Mesenchymal stem cell (in vitro differentiated cells and primary cell): ENCODE results near the gene CD47.

Experiments
- DNase-seq: peaks from one replicate; pipeline ENCODE4 v3.0.0-alpha.2; 2013
- H2AFZ ChIP-seq: one replicate; pipeline ENCODE4 v1.6.1; 2013; ENCODE audit warnings: low read depth, mild to moderate bottlenecking, control low read depth, inconsistent platforms, low read length, moderate library complexity
- H2AK5ac ChIP-seq: 2 replicates; pipeline ENCODE4 v1.6.1; 2013; ENCODE audit warnings: low read length, moderate library complexity, mild to moderate bottlenecking, inconsistent platforms; ENCODE audit not compliant: severe bottlenecking
- H2BK120ac ChIP-seq: one replicate; pipeline ENCODE4 v1.6.1; 2013; ENCODE audit warnings: low read depth, mild to moderate bottlenecking, inconsistent platforms, low read length, moderate library complexity
- H2BK12ac ChIP-seq, 2 experiments: one replicate each; pipeline ENCODE4 v1.6.1; 2013; ENCODE audit warnings: inconsistent platforms in 2 of 2, low read length in 2 of 2, mild to moderate bottlenecking in 2 of 2, moderate library complexity in 2 of 2, control low read depth in 1 of 2
- H2BK15ac ChIP-seq: one replicate; pipeline ENCODE4 v1.6.1; 2013; ENCODE audit warnings: mild to moderate bottlenecking, low read depth, inconsistent platforms; ENCODE audit not compliant: poor library complexity, severe bottlenecking
- H2BK5ac ChIP-seq: 2 replicates; pipeline ENCODE4 v1.6.1; 2013; ENCODE audit warnings: low read depth, mild to moderate bottlenecking, low read length, control low read depth, inconsistent platforms; ENCODE audit not compliant: poor library complexity, severe bottlenecking
- H3K14ac ChIP-seq, 2 experiments: one replicate each; pipeline ENCODE4 v1.6.1; 2013; ENCODE audit warnings: inconsistent platforms in 2 of 2, low read length in 2 of 2, control low read depth in 1 of 2, mild to moderate bottlenecking in 1 of 2, moderate library complexity in 1 of 2
- H3K18ac ChIP-seq, 2 experiments: one replicate each; pipeline ENCODE4 v1.6.1; 2013; ENCODE audit warnings: inconsistent platforms in 2 of 2, low read length in 2 of 2, control low read depth in 1 of 2, low read depth in 1 of 2, mild to moderate bottlenecking in 1 of 2
- H3K23ac ChIP-seq, 2 experiments: one replicate each; pipeline ENCODE4 v1.6.1; 2013; ENCODE audit warnings: inconsistent platforms in 2 of 2, low read length in 2 of 2, mild to moderate bottlenecking in 2 of 2, moderate library complexity in 2 of 2, control low read depth in 1 of 2
- H3K27ac ChIP-seq: 2 replicates; pipeline ENCODE4 v1.5.1; 2013; ENCODE audit warnings: mild to moderate bottlenecking, moderate library complexity, low read length, control low read depth, inconsistent platforms; ENCODE audit not compliant: poor library complexity, severe bottlenecking
- H3K27me3 ChIP-seq, 2 experiments: 2 replicates each; pipeline versions ENCODE4 v1.6.1 to v1.7.0; 2013; ENCODE audit warnings: low read length in 2 of 2, mild to moderate bottlenecking in 2 of 2, moderate library complexity in 2 of 2, control low read depth in 1 of 2, inconsistent platforms in 1 of 2; ENCODE audit not compliant: control insufficient read depth in 1 of 2, insufficient read depth in 1 of 2
- H3K36me3 ChIP-seq, 2 experiments: 2 replicates each; pipeline versions ENCODE4 v1.6.1 to v1.7.0; 2013; ENCODE audit warnings: low read length in 2 of 2, control low read depth in 1 of 2, inconsistent platforms in 1 of 2, low read depth in 1 of 2, mild to moderate bottlenecking in 1 of 2; ENCODE audit not compliant: insufficient read depth in 2 of 2, control insufficient read depth in 1 of 2
- H3K4ac ChIP-seq, 2 experiments: one replicate each; pipeline ENCODE4 v1.6.1; 2013; ENCODE audit warnings: inconsistent platforms in 2 of 2, low read length in 2 of 2, mild to moderate bottlenecking in 2 of 2, moderate library complexity in 2 of 2, control low read depth in 1 of 2, low read depth in 1 of 2
- H3K4me1 ChIP-seq: 2 replicates; pipeline ENCODE4 v1.6.1; 2013; ENCODE audit warnings: low read depth, low read length, control low read depth; ENCODE audit not compliant: control insufficient read depth, insufficient read depth
- H3K4me2 ChIP-seq: 2 replicates; pipeline ENCODE4 v1.6.1; 2013; ENCODE audit warnings: low read length, mild to moderate bottlenecking, inconsistent platforms; ENCODE audit not compliant: poor library complexity, severe bottlenecking
- H3K4me3 ChIP-seq, 2 experiments: 2 replicates each; pipeline versions ENCODE4 v1.5.1 to v1.7.0; 2013; ENCODE audit warnings: low read length in 2 of 2, mild to moderate bottlenecking in 2 of 2, control low read depth in 1 of 2, low read depth in 1 of 2; ENCODE audit not compliant: insufficient read depth in 1 of 2
- H3K79me1 ChIP-seq: replicated peaks from 2 replicates; pipeline ENCODE4 v1.6.1; 2013; ENCODE audit warnings: mild to moderate bottlenecking, control low read depth, low read length, inconsistent platforms; ENCODE audit not compliant: poor library complexity, severe bottlenecking
- H3K9ac ChIP-seq: 2 replicates; pipeline ENCODE4 v1.7.0; 2013; ENCODE audit warnings: mild to moderate bottlenecking, low read length, moderate library complexity
- H3K9me3 ChIP-seq: 2 replicates; pipeline ENCODE4 v1.7.0; 2013; ENCODE audit warnings: mild to moderate bottlenecking, low read length; ENCODE audit not compliant: control insufficient read depth
- H4K8ac ChIP-seq: one replicate; pipeline ENCODE4 v1.6.1; 2013; ENCODE audit warnings: inconsistent platforms, mild to moderate bottlenecking, low read length, moderate library complexity
- H4K91ac ChIP-seq: one replicate; pipeline ENCODE4 v1.6.1; 2013; ENCODE audit warnings: mild to moderate bottlenecking, low read length, inconsistent platforms
- WGBS: methylation state at CpG from one replicate; pipeline ENCODE4 v1.1.7; 2013; ENCODE audit warnings: mixed read lengths; 5-methylcytosine and 5-hydroxymethylcytosine counted together

The CD47 gene

DNA sequence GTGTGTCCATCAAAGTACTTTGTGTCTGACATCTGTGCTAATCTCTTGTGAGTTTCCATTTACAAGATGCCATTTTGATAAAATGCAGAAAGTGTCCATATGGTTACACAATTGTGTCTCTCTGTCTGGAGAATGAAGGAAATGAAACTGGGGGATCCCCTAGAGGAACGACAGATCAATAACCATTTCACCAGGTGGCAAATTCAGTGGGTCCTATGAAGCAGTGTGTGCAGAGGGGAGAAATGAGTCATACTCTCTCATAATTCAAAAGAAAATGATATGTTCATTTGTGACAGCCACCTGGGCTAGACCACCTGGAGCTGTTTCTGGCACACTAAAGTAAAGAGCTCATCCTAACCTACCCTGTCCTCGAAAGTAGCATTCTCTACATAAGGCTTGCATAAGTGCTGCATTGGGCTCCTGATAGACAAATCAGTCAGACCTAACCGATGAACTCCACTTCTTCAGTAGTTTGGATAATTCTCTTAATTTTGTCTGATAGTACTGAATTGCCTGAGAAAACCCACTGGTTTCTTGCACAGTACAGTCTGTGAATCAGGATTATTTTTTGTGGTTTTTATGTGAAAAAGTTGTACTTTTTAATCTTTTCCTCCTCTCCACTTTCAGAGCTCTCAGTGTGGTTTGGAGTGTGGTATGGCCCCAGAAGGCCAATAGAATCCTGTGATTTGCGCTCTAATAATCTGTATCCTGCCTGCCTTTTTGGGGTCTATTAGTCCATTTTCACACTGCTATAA is 10.3 kb upstream of the CD47 start:
- no peak overlapping the region for H3K27ac ChIP-seq
- no peaks in the 10 kb centered on the region for H3K36me3 ChIP-seq
- H3K14ac ChIP-seq: no peak overlapping the region
- DNase-seq: no peak
- H2BK12ac ChIP-seq: no peak overlapping the region
- no peak overlapping the region for H3K4ac ChIP-seq
- no peak overlapping the region for H2BK5ac ChIP-seq
- H2AK5ac ChIP-seq: no peak overlapping the region
- no peak overlapping the region for H2AFZ ChIP-seq
- H3K9ac ChIP-seq: no peak overlapping the region
- H3K4me3 ChIP-seq: no peak overlapping the region
- H3K27me3 ChIP-seq: no peaks in the 10 kb centered on the region
- H2BK120ac ChIP-seq: no peak overlapping the region
- H3K4me2 ChIP-seq: no peak overlapping the region
- H2BK15ac ChIP-seq: no peak overlapping the region
- peaks cover 1% of the 10 kb centered on the region for H3K4me1 ChIP-seq
- no peak overlapping the region for H3K18ac ChIP-seq
- no peak overlapping the region for H3K23ac ChIP-seq
- no peak overlapping the region for H4K8ac ChIP-seq
- 73% methylated on average over 3 of the region's 4 CpGs for WGBS
- no peaks in the 10 kb centered on the region for H3K79me1 ChIP-seq
- H3K9me3 ChIP-seq: no peaks in the 10 kb centered on the region
- no peak overlapping the region for H4K91ac ChIP-seq

DNA sequence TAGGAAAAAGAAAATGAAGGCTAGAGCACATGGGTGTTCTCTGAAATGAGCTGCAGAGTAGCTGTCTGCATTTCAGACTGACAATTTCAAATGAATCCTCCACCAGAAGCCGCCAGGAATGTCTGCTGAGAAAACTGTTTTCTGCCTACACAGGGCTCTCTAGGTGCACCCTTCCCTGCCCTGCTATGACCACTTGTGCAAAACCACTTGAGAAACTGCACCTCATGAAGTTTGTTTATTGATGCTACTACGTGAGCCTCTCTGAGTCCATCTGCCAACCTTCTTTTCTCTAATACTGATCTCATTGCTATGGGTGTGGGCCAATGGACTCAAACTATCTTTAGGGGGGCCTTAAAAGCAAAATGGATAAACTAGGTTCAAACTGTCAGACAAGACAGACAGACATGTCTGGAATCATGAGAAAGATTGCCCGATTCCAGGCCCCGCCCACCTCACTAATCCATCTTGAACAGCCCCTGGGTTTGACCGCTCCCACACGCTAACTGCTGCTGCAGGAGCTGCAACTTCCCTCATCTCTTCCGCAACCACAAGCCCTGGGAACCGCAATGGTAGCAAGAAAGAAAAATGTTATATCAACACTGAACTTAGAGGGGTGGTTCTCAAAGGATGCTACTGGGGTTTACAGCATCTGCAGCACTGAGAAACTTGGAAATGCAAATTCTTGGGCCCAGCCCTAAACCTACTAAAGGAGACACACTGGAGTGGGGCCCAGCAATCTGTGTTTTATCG is 9.0 kb upstream of the CD47 start:
- Histone ChIP-seq H4K91ac (no peak overlapping the region), H3K79me1 (no peaks in the 10 kb centered on the region), H3K9me3 (no peaks in the 10 kb centered on the region), H3K9ac (no peak overlapping the region), H2AFZ (no peak overlapping the region), H3K4me1 (peaks cover 1% of the 10 kb centered on the region), H2BK5ac (no peak overlapping the region), H3K27me3 (no peaks in the 10 kb centered on the region), H3K4me2 (no peak overlapping the region), H3K27ac (no peak overlapping the region), H3K14ac (no peak overlapping the region), H2BK12ac (no peak overlapping the region), H3K23ac (no peak overlapping the region), H3K4ac (no peak overlapping the region), H3K18ac (no peak overlapping the region), H3K36me3 (no peaks in the 10 kb centered on the region), H4K8ac (no peak overlapping the region), H3K4me3 (no peak overlapping the region), H2AK5ac (no peak overlapping the region), H2BK15ac (no peak overlapping the region), H2BK120ac (no peak overlapping the region)
- peak; percentile 26 for DNase-seq
- 88% methylated on average over 7 of the region's 9 CpGs for WGBS

DNA sequence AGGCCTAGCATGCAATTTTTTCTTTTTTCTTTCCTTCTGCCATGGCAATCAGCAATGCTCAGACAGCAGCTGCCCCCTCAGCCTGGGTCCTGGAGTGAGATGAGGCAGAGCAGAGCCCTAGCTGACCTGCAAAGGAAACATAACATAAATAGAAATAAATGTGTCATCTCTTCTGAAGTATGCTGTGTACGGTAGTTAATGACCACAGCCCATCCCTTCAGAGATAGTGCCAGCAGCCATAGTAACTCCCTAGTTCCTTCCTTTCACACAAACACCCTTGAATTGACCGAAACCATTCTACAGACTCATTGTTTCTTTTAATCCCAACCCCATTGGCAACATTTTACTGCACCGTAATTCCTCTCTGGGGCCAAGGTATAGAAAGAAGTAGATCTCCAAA is 8.4 kb upstream of the CD47 start:
- Histone ChIP-seq H3K79me1 (no peaks in the 10 kb centered on the region), H3K4me2 (no peak overlapping the region), H3K9me3 (no peaks in the 10 kb centered on the region), H3K27ac (no peak overlapping the region), H3K27me3 (no peaks in the 10 kb centered on the region), H2BK5ac (no peak overlapping the region), H3K4me1 (peaks cover 1% of the 10 kb centered on the region), H3K36me3 (no peaks in the 10 kb centered on the region), H3K14ac (no peak overlapping the region), H3K4me3 (no peak overlapping the region), H2BK15ac (no peak overlapping the region), H2BK12ac (no peak overlapping the region), H3K4ac (no peak overlapping the region), H2AK5ac (no peak overlapping the region), H4K91ac (no peak overlapping the region), H3K18ac (no peak overlapping the region), H3K23ac (no peak overlapping the region), H4K8ac (no peak overlapping the region), H2BK120ac (no peak overlapping the region), H2AFZ (no peak overlapping the region), H3K9ac (no peak overlapping the region)
- WGBS: 11% methylated on average over 1 of the region's 3 CpGs
- peak; percentile 67 for DNase-seq

DNA sequence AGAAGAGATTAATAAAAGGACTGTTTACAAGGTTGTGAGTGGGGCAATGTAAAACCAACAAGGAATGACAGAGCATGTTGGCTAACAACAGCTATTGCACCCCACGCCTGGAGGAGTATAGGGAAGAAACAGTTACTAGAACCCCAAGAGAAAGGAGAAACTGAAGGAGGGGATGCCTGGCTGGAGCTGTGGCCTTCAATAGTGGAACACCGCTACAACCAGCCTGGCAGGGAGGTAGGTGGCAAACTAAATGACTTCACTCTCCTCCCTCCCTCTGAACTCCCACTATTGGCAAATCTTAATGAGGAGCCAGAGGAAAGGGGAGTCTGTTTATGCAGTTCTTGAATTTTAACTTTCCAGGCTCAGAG is 7.2 kb upstream of the CD47 start:
- no peak overlapping the region for H2AK5ac ChIP-seq
- no peak overlapping the region for H3K4me3 ChIP-seq
- no peak overlapping the region for H2BK15ac ChIP-seq
- H3K23ac ChIP-seq: no peak overlapping the region
- no peak for DNase-seq
- H3K4me1 ChIP-seq: no peaks in the 10 kb centered on the region
- no peak overlapping the region for H3K27ac ChIP-seq
- WGBS: 98% methylated on average over 2 of the region's 2 CpGs
- no peak overlapping the region for H3K14ac ChIP-seq
- no peak overlapping the region for H3K18ac ChIP-seq
- H2AFZ ChIP-seq: no peak overlapping the region
- H3K27me3 ChIP-seq: no peaks in the 10 kb centered on the region
- H3K79me1 ChIP-seq: no peaks in the 10 kb centered on the region
- no peak overlapping the region for H3K9ac ChIP-seq
- no peaks in the 10 kb centered on the region for H3K36me3 ChIP-seq
- H2BK5ac ChIP-seq: no peak overlapping the region
- no peak overlapping the region for H3K4me2 ChIP-seq
- no peak overlapping the region for H4K8ac ChIP-seq
- H3K4ac ChIP-seq: no peak overlapping the region
- no peak overlapping the region for H4K91ac ChIP-seq
- no peaks in the 10 kb centered on the region for H3K9me3 ChIP-seq
- H2BK120ac ChIP-seq: no peak overlapping the region
- no peak overlapping the region for H2BK12ac ChIP-seq
